ENCODE results near the gene LONRF3.

LONRF3 gene

GRCh38 chrX:119036107-119037029, 62.0 kb downstream of the LONRF3 start:
- no peak for DNase-seq (ENCODE audit: low spot score)

GRCh38 chrX:119040432-119040831, 66.0 kb downstream of the LONRF3 start:
- no peak for DNase-seq (ENCODE audit: low spot score)

- DNase-seq (ENCODE audit: low spot score) = peak; percentile 55
Measured at GRCh38 chrX:119041175-119041574, 66.8 kb downstream of the LONRF3 start.

GRCh38 chrX:119042040-119042439, 67.6 kb downstream of the LONRF3 start:
- no peak for DNase-seq (ENCODE audit: low spot score)

GRCh38 chrX:119042996-119043395, 68.6 kb downstream of the LONRF3 start:
- no peak for DNase-seq (ENCODE audit: low spot score)

- DNase-seq (ENCODE audit: low spot score) = no peak
Measured at GRCh38 chrX:119045884-119046283, 71.5 kb downstream of the LONRF3 start.

GRCh38 chrX:119055687-119056086, 81.3 kb downstream of the LONRF3 start:
- DNase-seq (ENCODE audit: low spot score) = no peak

GRCh38 chrX:119062750-119063374, 88.4 kb downstream of the LONRF3 start:
- no peak for DNase-seq (ENCODE audit: low spot score)

- DNase-seq (ENCODE audit: low spot score) = no peak
Measured at GRCh38 chrX:119063428-119063827, 89.0 kb downstream of the LONRF3 start.

- peak; percentile 42 for DNase-seq (ENCODE audit: low spot score)
Measured at GRCh38 chrX:119067023-119067739, 92.8 kb downstream of the LONRF3 start.
